Gastroesophageal sphincter (tissue), 4 donors: ENCODE results near the gene ASIC4. TPM values are rescaled to one million over a fixed set of nuclear protein-coding genes. Genes with fewer than 3 reads are reported as not detected.

ENCODE experiments used
- ATAC-seq: fragments of 150-250 bp; one replicate; pipeline ENCODE4 v1.9.1; 2016; ENCODE audit warnings: mild to moderate bottlenecking, moderate library complexity
- H3K27ac ChIP-seq, 4 donors: fragments of 200-600 bp; sonication (generic) in 3 of 4; 1 replicate in 3 of 4; 2 replicates in 1 of 4; pipeline ENCODE4 v1.5.1; 2016 to 2019
- H3K27me3 ChIP-seq: fragments of 200-600 bp; sonication (generic); one replicate; pipeline ENCODE4 v1.5.1; 2019
- H3K36me3 ChIP-seq, 2 donors: fragments of 200-600 bp; sonication (generic); one replicate each; pipeline ENCODE4 v1.5.1; 2019; ENCODE audit warnings: control low read depth in 1 of 2
- H3K4me1 ChIP-seq, 3 donors: fragments of 200-600 bp; sonication (generic); 1 replicate in 2 of 3; 2 replicates in 1 of 3; pipeline ENCODE4 v1.5.1; 2016 to 2019; ENCODE audit warnings: control low read depth in 2 of 3
- H3K4me3 ChIP-seq, 2 donors: fragments of 200-600 bp; sonication (generic); one replicate each; pipeline ENCODE4 v1.5.1; 2019; ENCODE audit warnings: mild to moderate bottlenecking in 1 of 2, moderate library complexity in 1 of 2
- H3K9me3 ChIP-seq, 3 donors: fragments of 200-600 bp; sonication (generic); one replicate each; pipeline ENCODE4 v1.5.1; 2017 to 2019; ENCODE audit warnings: control low read depth in 2 of 3
- CTCF ChIP-seq, 4 experiments: fragments of 200-600 bp in 2 of 4; fragments of 450-650 bp in 2 of 4; sonication (generic) in 1 of 4; IDR thresholded peaks; one replicate each; pipeline ENCODE4 v1.5.1; 2017 to 2019; ENCODE audit warnings: antibody characterized with exemption in 4 of 4, mild to moderate bottlenecking in 2 of 4, moderate library complexity in 2 of 4
- EP300 ChIP-seq: sonication (generic); formaldehyde crosslinking; IDR thresholded peaks from one replicate; pipeline ENCODE4 v1.6.1; 2017; ENCODE audit warnings: antibody characterized with exemption, mild to moderate bottlenecking
- POLR2A ChIP-seq, 2 donors: fragments of 450-650 bp; IDR thresholded peaks; one replicate each; pipeline ENCODE4 v1.6.1; 2017; ENCODE audit warnings: antibody characterized with exemption in 2 of 2, mild to moderate bottlenecking in 2 of 2, moderate library complexity in 1 of 2
- POLR2AphosphoS5 ChIP-seq: sonication (generic); formaldehyde crosslinking; IDR thresholded peaks from one replicate; pipeline ENCODE4 v1.6.1; 2017; ENCODE audit warnings: antibody characterized with exemption
- WGBS, 2 donors: methylation state at CpG; one replicate each; pipeline ENCODE4 v1.1.5; 2018; ENCODE audit warnings: low coverage in 1 of 2; 5-methylcytosine and 5-hydroxymethylcytosine counted together
- total RNA-seq, 4 donors: library from RNA; depleted of rRNA; stranded (reverse); fragments of >200 nt; gene quantifications; one replicate each; pipeline ENCODE4 v1.1.0, GENCODE V29; 2016

The ASIC4 gene
- total RNA-seq, 4 donors from 2014 or later, result 0.16 TPM; not detected in 3

GRCh38 chr2:219559156-219559915, 45.1 kb downstream of the ASIC4 start:
- peaks cover 0 to 19% (median 3%) of the 10 kb centered on the region in 3 donors for H3K4me1 ChIP-seq
- no peaks in the 10 kb centered on the region for H3K27me3 ChIP-seq
- H3K4me3 ChIP-seq, result no peak overlapping the region
- H3K36me3 ChIP-seq, result peaks cover 0 to 80% of the 10 kb centered on the region in 2 donors
- TF ChIP-seq POLR2A (IDR thresholded peaks at IDR 0.05) (no peak), POLR2AphosphoS5 (no peak), CTCF (IDR thresholded peaks at IDR 0.05) (no peak), EP300 (no peak)
- ATAC-seq, result no peak
- H3K27ac ChIP-seq, result no peak overlapping the region
- H3K9me3 ChIP-seq, result no peaks in the 10 kb centered on the region
- 50 to 77% methylated on average over 4 to 10 of the region's 20 CpGs for WGBS, 2 donors

- TF ChIP-seq POLR2AphosphoS5 (no peak), CTCF (IDR thresholded peaks at IDR 0.05) (peak in 3 of 4 experiments; percentile 32 to 83 (median 42)), EP300 (no peak), POLR2A (IDR thresholded peaks at IDR 0.05) (no peak)
- Histone ChIP-seq H3K9me3 (no peaks in the 10 kb centered on the region), H3K4me3 (no peak overlapping the region), H3K36me3 (peaks cover 0 to 85% of the 10 kb centered on the region in 2 donors), H3K4me1 (peaks cover 0 to 19% (median 3%) of the 10 kb centered on the region in 3 donors), H3K27me3 (no peaks in the 10 kb centered on the region), H3K27ac (no peak overlapping the region)
- ATAC-seq, result peak; percentile 20
- whole genome bisulfite sequencing, 2 donors, result 0 to 6% methylated on average over 1 to 3 of the region's 8 CpGs
These were observed 46.0 kb downstream of the ASIC4 start for GRCh38 chr2:219560037-219560892.

- Histone ChIP-seq H3K36me3 (peaks cover 0 to 85% of the 10 kb centered on the region in 2 donors), H3K4me1 (peaks cover 0 to 19% (median 3%) of the 10 kb centered on the region in 3 donors), H3K27ac (no peak overlapping the region), H3K9me3 (no peaks in the 10 kb centered on the region), H3K4me3 (no peak overlapping the region), H3K27me3 (no peaks in the 10 kb centered on the region)
- 100% methylated on average over 2 of the region's 3 CpGs; no CpG with 5 or more reads in 1 of the 2 donors for WGBS, 2 donors
- TF ChIP-seq EP300, result no peak
- ATAC-seq, result no peak
These were observed 46.6 kb downstream of the ASIC4 start for GRCh38 chr2:219560893-219561178.

- ATAC-seq, result no peak
- Histone ChIP-seq H3K9me3 (no peaks in the 10 kb centered on the region), H3K27me3 (no peaks in the 10 kb centered on the region), H3K4me3 (no peak overlapping the region), H3K4me1 (peaks cover 0 to 19% (median 3%) of the 10 kb centered on the region in 3 donors), H3K27ac (no peak overlapping the region), H3K36me3 (peaks cover 0 to 85% of the 10 kb centered on the region in 2 donors)
- 62 to 76% methylated on average over 5 to 12 of the region's 24 CpGs for WGBS, 2 donors
- TF ChIP-seq EP300 (no peak), CTCF (IDR thresholded peaks at IDR 0.05) (no peak), POLR2A (IDR thresholded peaks at IDR 0.05) (no peak), POLR2AphosphoS5 (no peak)
These were observed 47.1 kb downstream of the ASIC4 start for GRCh38 chr2:219561179-219562048.
